ENCODE data around the gene PMAIP1.
"Not testable (repeated sequence)": the region's sequence is repeated elsewhere in the genome, so short reads cannot be mapped to it uniquely, and the experiment has no call there.

The PMAIP1 gene

DNA sequence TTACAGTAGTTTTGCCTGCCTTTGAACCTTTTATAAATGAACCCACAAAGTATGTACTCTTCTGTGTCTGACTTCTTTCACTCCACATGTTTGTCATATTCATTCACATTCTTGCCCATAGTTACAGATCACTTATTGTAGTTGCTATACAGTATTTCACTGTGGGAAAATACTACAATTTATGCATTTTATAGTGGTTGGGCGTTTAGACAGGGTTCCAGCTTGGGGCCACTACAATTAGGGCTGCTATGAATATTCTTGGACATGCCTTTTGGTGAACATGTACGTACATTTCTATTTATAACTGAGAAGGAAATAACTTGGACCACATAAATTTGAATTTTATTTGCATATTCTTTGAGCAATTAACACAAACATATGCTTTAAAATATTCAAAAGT, 15.4 kb upstream of the PMAIP1 start:
- DNase-seq (ENCODE audit: low read depth, low spot score), result no peak

DNA sequence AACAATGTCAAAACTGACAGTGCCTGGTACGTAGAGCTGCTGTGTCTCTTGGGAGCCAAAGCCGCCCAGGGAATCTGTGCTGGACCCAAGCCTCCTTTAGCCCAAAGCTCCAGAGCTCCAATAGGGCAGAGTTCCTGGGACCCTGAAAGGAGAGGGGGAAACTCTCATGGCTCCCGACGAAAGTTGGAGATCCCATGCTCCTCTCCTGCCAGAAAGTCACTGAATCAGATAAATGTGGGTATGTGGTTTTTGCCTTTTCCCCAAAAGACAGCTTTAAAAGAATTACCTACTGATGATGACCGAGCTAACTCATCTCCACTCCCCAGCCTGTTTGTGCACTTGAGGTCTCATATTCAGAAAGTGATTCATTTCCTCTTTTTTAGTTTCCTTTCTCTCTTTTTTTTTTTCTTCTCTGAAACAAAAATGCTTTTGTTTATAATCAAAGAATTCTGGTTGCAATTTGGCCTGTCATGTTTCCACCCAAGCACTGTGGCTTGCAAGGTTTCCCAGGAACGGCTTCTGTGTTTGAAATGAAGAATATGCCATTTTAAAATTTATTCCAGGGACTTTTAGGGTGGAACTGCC, 14.1 kb upstream of the PMAIP1 start:
- no peak for DNase-seq (ENCODE audit: low read depth, low spot score)

- DNase-seq (ENCODE audit: low read depth, low spot score), result not testable (repeated sequence)
These were observed 13.4 kb upstream of the PMAIP1 start for GRCh38 chr18:59886399-59886798.

DNA sequence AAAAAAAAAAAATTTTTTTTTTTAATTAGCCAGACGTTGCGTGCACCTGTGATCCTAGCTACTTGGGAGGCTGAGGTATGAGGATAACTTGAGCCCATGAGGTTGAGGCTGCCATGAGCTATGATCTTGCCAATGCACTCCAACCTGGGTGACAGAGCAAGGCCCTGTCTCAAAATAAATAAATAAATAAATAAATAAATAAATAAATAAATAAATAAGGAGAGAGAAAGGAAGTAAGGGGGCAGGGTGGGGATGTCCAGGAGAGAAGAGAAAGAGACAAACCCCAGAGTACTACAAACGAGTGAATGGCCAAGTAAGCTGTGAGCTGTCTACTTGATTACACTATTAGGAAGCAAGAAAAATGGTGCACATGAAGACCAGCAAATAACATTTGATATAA, 7.7 kb upstream of the PMAIP1 start:
- DNase-seq (ENCODE audit: low read depth, low spot score), result no peak

GRCh38 chr18:59893971-59894370, 5.8 kb upstream of the PMAIP1 start:
- DNase-seq (ENCODE audit: low read depth, low spot score), result no peak

GRCh38 chr18:59897321-59897954, 2.4 kb upstream of the PMAIP1 start:
- peak; percentile 33 for DNase-seq (ENCODE audit: low read depth, low spot score)

DNA sequence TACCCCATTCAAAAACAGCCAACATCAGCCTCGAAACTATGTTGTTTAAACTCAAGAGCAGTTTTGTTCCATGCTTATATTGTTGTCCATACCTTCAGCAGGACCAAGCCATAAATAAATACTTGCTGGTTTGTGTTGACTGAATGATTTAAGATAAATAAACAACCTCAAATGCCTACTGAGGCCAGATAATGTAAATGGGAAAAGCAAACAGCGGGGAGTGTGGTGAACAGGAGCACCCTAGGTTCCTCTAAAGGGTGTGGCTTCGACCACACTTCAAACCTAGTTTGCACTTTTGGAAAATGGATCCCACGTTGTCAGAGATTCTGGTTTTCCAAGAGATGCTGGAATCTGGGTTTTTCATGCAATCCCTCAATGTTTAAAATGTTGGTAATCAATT, 1.7 kb upstream of the PMAIP1 start:
- DNase-seq (ENCODE audit: low read depth, low spot score), result no peak

DNA sequence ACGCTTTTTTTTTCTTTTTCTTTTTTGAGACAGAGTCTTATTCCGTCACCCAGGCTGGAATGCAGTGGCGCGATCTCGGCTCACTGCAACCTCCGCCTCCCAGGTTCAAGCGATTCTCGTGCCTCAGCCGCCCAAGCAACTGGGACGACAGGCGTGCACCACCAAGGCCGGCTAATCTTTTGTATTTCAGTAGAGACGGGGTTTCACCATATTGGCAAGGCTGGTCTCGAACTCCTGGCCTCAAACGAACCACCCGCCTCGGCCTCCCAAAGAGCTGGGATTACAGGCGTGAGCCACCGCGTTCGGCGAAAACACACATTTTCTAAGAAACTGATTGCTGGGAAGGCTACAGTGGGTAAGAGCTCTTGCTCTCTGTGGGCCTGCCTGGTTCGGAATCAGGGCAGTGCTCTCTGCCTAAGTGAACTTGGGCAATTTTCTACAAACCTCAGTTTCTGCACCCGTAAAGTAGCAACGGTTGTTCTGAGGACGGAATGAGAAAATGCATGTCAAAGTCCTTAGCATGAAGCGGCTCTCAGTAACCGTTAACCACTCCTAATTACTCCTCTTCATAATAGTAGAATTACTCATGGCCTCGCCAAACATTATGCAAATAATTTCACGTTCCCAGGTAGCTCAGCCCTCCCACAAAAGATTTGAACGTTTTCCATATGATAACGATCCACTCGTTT, 1.0 kb upstream of the PMAIP1 start:
- DNase-seq (ENCODE audit: low read depth, low spot score), result peak; percentile 32

DNA sequence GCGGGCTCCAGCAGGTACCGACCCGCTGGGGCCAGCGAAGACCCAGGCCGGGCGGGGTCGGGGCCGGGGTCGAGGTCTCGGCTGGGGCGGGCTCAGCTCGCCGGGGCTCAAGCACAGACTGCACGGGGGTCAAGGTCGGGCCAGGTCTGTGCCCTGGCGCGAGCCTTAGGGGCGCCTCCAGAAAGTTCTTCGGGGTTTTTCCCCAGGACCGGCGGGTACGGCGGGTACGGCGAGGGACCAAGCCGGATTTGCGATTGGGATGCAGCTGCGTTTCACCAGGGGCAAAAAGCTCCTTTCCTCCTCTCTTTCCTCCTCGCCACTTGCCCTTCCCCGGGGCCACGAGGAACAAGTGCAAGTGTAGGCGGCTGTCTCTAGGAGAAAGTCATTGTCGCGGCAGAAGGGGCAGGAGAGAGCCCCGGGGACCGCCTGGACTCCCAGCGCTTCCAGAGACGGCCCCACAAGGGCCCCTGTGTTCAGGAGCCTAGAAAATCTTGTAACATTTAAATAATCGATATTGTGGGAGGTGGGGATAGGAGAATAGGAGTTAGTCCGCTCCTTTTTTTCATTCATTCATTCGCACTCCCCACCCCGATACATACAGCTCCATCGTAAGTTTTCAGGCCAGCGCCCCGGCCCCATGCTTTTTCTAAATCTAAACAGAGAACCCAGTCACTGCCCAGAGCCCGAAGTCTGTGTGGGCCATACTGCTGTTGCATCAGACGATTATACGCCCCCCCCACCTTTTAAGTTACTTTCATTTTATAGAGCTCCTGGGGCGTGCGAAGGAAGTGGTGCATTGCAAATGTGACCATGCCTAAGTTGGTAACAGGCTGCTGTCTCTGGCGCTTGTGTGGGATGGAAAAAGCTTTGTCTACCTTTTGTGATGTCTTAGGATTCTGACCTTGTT, 679 bp downstream of the PMAIP1 start:
- DNase-seq (ENCODE audit: low read depth, low spot score), result peak; percentile 64

DNA sequence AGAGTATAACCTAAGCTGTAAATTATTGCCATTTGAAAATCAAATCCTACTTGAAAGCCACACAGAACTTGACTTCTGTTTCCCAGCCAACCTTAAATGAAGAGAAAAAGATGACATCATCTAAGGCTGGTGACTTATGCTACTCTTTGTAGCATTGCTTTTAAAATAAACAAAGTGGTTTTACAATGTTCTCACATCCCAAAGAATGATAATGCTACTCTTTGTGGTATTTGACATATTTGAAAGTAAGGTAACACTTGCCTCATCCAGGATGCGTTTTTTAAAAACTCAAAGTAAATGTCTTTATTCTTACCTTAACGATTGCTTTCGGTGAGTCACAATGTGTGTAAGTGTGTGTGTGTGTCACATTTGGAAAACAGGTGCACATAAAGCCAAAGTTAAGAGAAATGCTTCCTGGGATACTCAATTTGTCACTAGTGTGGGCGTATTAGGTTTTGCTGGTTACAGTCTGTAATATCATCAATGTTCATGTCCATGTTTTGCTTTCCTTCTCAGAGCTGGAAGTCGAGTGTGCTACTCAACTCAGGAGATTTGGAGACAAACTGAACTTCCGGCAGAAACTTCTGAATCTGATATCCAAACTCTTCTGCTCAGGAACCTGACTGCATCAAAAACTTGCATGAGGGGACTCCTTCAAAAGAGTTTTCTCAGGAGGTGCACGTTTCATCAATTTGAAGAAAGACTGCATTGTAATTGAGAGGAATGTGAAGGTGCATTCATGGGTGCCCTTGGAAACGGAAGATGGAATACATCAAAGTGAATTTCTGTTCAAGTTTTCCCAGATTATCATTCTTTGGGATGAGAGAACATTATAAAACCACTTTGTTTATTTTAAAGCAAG, 2.6 kb downstream of the PMAIP1 start:
- no peak for DNase-seq (ENCODE audit: low read depth, low spot score)

DNA sequence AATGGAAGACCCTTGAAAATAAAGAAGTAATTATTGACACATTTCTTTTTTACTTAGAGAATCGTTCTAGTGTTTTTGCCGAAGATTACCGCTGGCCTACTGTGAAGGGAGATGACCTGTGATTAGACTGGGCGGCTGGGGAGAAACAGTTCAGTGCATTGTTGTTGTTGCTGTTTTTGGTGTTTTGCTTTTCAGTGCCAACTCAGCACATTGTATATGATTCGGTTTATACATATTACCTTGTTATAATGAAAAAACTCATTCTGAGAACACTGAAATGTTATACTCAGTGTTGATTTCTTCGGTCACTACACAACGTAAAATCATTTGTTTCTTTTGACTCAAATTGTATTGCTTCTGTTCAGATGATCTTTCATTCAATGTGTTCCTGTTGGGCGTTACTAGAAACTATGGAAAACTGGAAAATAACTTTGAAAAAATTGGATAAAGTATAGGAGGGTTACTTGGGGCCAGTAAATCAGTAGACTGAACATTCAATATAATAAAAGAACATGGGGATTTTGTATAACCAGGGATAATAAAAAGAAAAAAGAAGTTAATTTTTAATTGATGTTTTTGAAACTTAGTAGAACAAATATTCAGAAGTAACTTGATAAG, 3.3 kb downstream of the PMAIP1 start:
- no peak for DNase-seq (ENCODE audit: low read depth, low spot score)

DNA sequence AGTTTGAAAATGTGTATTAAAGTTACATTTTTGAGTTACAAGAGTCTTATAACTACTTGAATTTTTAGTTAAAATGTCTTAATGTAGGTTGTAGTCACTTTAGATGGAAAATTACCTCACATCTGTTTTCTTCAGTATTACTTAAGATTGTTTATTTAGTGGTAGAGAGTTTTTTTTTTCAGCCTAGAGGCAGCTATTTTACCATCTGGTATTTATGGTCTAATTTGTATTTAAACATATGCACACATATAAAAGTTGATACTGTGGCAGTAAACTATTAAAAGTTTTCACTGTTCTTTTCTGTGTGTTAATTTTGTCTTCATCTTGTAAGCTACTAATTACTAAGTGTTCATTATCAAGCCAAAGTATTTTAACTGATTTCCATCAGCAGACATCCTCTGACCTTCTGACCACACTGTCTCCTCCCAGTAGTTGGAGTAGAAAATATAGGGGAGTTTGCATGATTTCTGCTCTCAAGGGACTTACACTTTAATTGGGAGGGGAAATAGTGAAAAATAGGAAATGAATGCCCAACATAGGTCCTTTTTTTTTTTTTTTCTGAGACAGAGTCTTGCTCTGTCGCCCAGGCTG, 4.3 kb downstream of the PMAIP1 start:
- DNase-seq (ENCODE audit: low read depth, low spot score), result no peak

- DNase-seq (ENCODE audit: low read depth, low spot score), result no peak
These were observed 5.9 kb downstream of the PMAIP1 start for GRCh38 chr18:59905686-59906091.

DNA sequence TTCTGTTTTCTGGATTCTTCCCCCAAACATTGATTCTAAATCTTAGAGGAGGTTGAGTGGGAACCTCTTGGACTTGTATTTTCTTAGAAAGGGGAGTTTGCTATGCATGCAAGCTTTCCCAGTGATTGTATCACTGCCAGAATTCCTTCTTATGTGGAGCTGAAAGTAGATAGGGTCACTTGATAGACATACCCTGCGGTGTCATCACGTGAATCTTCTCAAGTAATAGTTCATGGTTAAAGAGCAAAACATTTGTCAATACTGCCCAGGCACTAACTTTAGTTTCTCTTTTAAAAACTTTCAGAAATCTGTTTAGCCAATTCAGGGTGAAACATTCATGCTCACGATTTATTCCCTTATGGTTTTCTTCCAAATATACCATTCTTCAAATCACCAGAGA, 6.4 kb downstream of the PMAIP1 start:
- no peak for DNase-seq (ENCODE audit: low read depth, low spot score)

GRCh38 chr18:59907172-59907571, 7.4 kb downstream of the PMAIP1 start:
- DNase-seq (ENCODE audit: low read depth, low spot score), result no peak

GRCh38 chr18:59907660-59908059, 7.9 kb downstream of the PMAIP1 start:
- DNase-seq (ENCODE audit: low read depth, low spot score), result no peak

GRCh38 chr18:59908799-59909198, 9.0 kb downstream of the PMAIP1 start:
- DNase-seq (ENCODE audit: low read depth, low spot score), result no peak

DNA sequence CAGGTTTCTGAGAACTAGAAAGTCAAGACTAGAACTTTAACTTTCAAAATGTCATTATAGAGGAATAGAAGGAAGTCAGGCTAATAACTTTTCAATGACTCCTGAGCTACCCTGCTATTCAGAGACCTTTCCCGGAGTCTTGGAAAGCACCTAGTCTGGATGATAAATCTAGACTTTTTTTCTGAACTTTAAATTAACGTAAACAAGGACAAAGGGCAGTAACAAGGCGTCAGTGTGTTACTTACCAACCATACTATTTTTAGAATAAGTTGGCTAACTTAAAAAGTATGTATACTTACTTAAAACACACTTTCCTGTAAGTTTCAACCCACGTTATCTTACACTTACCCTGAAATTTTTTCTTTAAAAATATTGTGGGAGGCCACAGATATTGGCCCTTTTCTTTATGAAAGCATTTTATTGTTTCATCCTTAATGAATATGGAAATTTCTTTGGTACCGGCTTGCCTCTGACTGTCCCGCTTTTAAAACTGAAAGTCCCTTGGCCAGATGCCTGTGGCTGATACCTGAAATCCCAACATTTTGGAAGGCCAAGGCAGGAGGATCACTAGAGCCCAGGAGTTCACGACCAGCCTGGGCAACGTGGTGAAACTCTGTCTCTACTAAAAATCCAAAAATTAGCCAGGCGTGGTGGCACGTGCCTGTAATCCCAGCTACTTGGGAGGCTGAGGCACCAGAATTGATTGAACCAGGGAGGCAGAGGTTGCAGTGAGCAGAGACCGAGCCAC, 9.7 kb downstream of the PMAIP1 start:
- DNase-seq (ENCODE audit: low read depth, low spot score), result no peak

DNA sequence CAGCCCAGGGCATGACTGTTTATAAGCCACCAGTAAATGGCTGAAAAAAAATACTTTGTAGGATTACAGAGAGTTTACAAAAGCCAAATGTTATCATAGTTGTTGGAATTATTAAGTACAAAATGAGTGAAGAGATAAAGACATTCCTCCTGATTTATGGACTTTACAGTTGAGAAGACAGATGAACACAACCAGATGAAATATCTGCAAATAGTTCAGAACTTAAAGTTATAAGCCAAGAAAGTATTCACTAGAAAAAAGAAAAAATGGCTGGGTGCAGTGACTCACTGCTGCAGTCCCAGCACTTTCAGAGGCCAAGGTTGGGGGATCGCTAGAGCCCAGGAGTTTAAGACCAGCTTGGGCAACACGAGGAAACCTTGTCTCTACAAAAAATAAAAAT, 11.2 kb downstream of the PMAIP1 start:
- DNase-seq (ENCODE audit: low read depth, low spot score), result no peak

DNA sequence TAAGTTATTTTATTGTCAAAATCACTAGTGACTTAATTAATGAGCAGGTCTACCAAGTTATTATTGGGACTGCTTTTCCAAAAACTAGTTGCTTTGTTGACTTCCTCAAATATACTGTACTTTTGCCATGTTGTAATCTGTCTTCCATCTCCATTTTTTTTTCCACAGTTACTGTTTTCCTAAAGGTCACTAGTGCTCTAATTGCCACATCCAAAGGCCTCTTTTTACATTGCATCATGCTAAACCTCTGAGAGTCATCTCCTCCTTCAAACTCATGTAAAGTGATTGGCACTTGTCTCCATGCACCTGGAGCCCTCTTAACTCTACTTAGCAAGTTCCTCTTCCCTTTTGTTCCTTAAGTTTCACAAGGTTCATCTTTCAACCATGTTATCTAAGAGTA, 11.8 kb downstream of the PMAIP1 start:
- no peak for DNase-seq (ENCODE audit: low read depth, low spot score)

All from ELF-1 (cell line).